ENCODE data around the gene CCDC121. TPM values are rescaled to one million over a fixed set of nuclear protein-coding genes. Genes with fewer than 3 reads are reported as not detected.

Gene CCDC121
- total and polyA plus RNA-seq, 9 of the 15 experiments (the other 6 are each of a cell fraction or from before 2014, with no cell fraction given), result 2.2 to 4.7 (median 4.1) TPM

DNA sequence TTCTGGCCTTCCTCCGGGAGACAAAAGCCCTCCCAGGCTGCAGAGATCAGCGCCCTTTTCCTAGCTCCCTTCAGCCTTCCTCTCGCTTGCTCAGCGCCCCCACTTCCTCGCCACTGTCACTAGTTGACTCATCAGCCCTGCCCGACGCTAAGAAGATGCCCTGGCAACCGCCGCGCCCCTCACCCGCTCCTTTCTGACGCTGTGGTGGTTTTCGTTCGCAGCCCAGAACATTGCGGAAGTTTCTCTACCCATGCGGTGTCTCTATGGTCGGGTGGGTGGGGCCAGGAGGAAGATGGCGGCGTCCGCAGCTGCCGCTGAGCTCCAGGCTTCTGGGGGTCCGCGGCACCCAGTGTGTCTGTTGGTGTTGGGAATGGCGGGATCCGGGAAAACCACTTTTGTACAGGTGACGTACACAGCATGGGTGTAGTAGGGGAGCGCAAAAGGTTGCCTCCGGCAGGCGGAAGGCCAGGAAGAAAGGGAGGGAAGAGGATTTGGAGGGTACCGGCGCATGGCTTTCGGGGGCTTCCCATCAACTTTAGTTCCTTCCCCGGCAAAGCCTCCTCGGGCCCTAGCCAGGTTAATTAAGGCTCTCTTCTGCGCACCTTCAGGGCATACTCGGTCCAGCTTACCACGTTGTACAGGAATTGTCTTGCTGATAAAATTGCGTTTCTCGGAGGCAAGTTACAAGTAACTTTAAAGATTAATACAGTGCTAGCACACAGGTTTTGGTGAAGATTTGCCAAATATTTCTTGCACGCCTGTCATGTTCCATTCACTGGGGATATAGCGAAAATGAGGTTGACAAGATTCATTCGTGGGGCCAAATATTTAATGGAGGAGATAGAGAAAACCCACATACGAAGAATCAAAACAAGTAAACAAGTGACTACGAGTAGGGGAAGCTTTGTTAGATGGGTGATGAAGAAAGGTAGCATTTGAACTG lies at the start of gene CCDC121, which contains the start of gene GPN1 (continued):
- TF ChIP-seq SRSF7 (optimal IDR thresholded peaks at IDR 0.05; ENCODE audit: low read depth, low read length), result no peak
- TF ChIP-seq, protein P1, sequence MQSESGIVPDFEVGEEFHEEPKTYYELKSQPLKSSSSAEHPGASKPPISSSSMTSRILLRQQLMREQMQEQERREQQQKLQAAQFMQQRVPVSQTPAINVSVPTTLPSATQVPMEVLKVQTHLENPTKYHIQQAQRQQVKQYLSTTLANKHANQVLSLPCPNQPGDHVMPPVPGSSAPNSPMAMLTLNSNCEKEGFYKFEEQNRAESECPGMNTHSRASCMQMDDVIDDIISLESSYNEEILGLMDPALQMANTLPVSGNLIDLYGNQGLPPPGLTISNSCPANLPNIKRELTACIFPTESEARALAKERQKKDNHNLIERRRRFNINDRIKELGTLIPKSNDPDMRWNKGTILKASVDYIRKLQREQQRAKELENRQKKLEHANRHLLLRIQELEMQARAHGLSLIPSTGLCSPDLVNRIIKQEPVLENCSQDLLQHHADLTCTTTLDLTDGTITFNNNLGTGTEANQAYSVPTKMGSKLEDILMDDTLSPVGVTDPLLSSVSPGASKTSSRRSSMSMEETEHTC (IDR thresholded peaks at IDR 0.05), result no peak
- no peak for TF ChIP-seq OTX1 (CRISPR knock-in tag; IDR thresholded peaks at IDR 0.05)
- no peak for TF ChIP-seq WHSC1 (IDR thresholded peaks at IDR 0.05; ENCODE audit: low read length)
- peak; percentile 68; the same call in 1 of the 2 replicates for TF ChIP-seq ZKSCAN1 (IDR thresholded peaks at IDR 0.05; ENCODE audit: low read depth, low read length)
- peak; percentile 63 for TF ChIP-seq ZFX (CRISPR knock-in tag; IDR thresholded peaks at IDR 0.05)
- TF ChIP-seq KLF16 (IDR thresholded peaks at IDR 0.05), result no peak
- TF ChIP-seq ZC3H11A (IDR thresholded peaks at IDR 0.05; ENCODE audit: low read depth, low read length), result no peak
- TF ChIP-seq, protein P2, sequence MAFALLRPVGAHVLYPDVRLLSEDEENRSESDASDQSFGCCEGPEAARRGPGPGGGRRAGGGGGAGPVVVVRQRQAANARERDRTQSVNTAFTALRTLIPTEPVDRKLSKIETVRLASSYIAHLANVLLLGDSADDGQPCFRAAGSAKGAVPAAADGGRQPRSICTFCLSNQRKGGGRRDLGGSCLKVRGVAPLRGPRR (CRISPR knock-in tag; IDR thresholded peaks at IDR 0.05), result no peak
- TF ChIP-seq KDM4B (IDR thresholded peaks at IDR 0.05; ENCODE audit: borderline replicate concordance in 2 of 2, low read depth in 1 of 2), result peak in 1 of 2 experiments; percentile 44; a peak in 1 of 4 replicates
- no peak for TF ChIP-seq SETDB1 (IDR thresholded peaks at IDR 0.05; ENCODE audit: low read length)
- TF ChIP-seq TBP (optimal IDR thresholded peaks at IDR 0.05; ENCODE audit: low read depth, low read length), result peak; percentile 86
- peak; percentile 91 to 94 for TF ChIP-seq SIN3A (IDR thresholded peaks at IDR 0.05; ENCODE audit: borderline replicate concordance in 2 of 2, control insufficient read depth in 1 of 2, low read depth in 2 of 2, low read length in 2 of 2)
- TF ChIP-seq PHF21A (IDR thresholded peaks at IDR 0.05; ENCODE audit: borderline replicate concordance, low read depth), result no peak
- TF ChIP-seq STAG1 (CRISPR knock-in tag; IDR thresholded peaks at IDR 0.05; ENCODE audit: borderline replicate concordance), result no peak
- TF ChIP-seq, protein P3, sequence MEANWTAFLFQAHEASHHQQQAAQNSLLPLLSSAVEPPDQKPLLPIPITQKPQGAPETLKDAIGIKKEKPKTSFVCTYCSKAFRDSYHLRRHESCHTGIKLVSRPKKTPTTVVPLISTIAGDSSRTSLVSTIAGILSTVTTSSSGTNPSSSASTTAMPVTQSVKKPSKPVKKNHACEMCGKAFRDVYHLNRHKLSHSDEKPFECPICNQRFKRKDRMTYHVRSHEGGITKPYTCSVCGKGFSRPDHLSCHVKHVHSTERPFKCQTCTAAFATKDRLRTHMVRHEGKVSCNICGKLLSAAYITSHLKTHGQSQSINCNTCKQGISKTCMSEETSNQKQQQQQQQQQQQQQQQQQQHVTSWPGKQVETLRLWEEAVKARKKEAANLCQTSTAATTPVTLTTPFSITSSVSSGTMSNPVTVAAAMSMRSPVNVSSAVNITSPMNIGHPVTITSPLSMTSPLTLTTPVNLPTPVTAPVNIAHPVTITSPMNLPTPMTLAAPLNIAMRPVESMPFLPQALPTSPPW (CRISPR knock-in tag; IDR thresholded peaks at IDR 0.05), result peak; percentile 49; the same call in 1 of the 2 replicates
- TF ChIP-seq, protein P4, sequence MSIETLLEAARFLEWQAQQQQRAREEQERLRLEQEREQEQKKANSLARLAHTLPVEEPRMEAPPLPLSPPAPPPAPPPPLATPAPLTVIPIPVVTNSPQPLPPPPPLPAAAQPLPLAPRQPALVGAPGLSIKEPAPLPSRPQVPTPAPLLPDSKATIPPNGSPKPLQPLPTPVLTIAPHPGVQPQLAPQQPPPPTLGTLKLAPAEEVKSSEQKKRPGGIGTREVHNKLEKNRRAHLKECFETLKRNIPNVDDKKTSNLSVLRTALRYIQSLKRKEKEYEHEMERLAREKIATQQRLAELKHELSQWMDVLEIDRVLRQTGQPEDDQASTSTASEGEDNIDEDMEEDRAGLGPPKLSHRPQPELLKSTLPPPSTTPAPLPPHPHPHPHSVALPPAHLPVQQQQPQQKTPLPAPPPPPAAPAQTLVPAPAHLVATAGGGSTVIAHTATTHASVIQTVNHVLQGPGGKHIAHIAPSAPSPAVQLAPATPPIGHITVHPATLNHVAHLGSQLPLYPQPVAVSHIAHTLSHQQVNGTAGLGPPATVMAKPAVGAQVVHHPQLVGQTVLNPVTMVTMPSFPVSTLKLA (conservative IDR thresholded peaks at IDR 0.05), result peak; percentile 82 to 95
- TF ChIP-seq CAMTA2 (CRISPR knock-in tag; conservative IDR thresholded peaks at IDR 0.05), result no peak
- TF ChIP-seq MAZ (CRISPR knock-in tag; conservative IDR thresholded peaks at IDR 0.05 in 1 of 2, IDR thresholded peaks at IDR 0.05 in 1 of 2), result peak; percentile 66 to 70; a peak in 3 of 4 replicates
- TF ChIP-seq, protein P5, sequence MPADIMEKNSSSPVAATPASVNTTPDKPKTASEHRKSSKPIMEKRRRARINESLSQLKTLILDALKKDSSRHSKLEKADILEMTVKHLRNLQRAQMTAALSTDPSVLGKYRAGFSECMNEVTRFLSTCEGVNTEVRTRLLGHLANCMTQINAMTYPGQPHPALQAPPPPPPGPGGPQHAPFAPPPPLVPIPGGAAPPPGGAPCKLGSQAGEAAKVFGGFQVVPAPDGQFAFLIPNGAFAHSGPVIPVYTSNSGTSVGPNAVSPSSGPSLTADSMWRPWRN (IDR thresholded peaks at IDR 0.05; ENCODE audit: low read depth), result no peak
- TF ChIP-seq TAF15 (IDR thresholded peaks at IDR 0.05; ENCODE audit: low read depth, low read length), result no peak

Measured in K562 (cell line).